ENCODE data around the gene PTPN13. TPM values are rescaled to one million over a fixed set of nuclear protein-coding genes. Genes with fewer than 3 reads are reported as not detected.

PTPN13 gene
- total RNA-seq, 4 donors from 2014 or later: 3.7 to 18.5 (median 10.1) TPM

DNA sequence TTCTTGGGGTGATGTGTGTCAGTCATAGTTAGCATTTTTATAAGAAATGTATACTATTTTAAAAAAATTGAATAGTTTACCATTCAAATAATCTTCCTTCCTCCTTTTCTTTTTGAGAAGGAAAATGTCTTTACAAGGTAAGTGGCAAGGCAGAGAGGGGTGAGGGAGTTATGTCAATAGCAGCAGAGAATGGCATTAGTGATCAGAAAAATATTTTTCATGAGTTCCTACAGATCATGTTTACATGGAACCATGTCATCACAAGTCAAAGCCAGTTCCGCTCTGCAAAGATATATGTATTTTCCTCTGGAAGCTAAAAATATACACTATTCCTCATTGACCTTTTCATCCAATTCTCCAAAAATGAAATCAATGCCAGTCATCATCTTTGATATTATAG lies 67.3 kb downstream of the PTPN13 start:
- Histone ChIP-seq H3K4me3 (no peak overlapping the region), H3K4me1 (no peaks in the 10 kb centered on the region), H3K27ac (no peak overlapping the region), H3K36me3 (no peaks in the 10 kb centered on the region), H3K27me3 (no peaks in the 10 kb centered on the region), H3K9me3 (no peaks in the 10 kb centered on the region)
- no peak for DNase-seq
- in situ Hi-C loops (cut with MboI; ENCODE audit: low pct_ligation_motif_present in 1 of 4, low pct_unique_long_range_greater_than_20kb in 1 of 4, low sequenced_read_pairs in 3 of 4) (no loop called here), intact Hi-C loops (cut with DNase I; ENCODE audit: low total_unique reads) (no loop called here)
- TF ChIP-seq POLR2A (IDR thresholded peaks at IDR 0.05) (no peak), EP300 (IDR thresholded peaks at IDR 0.05; ENCODE audit: low read depth) (no peak), CTCF (IDR thresholded peaks at IDR 0.05) (no peak), POLR2AphosphoS5 (IDR thresholded peaks at IDR 0.05) (no peak)
- WGBS, 2 donors (ENCODE audit: low coverage in 1 of 2): 56 to 94% methylated on average over 1 of the region's 1 CpG

GRCh38 chr4:86664959-86665358 lies 70.8 kb downstream of the PTPN13 start:
- 74 to 89% methylated on average over 1 of the region's 1 CpG for WGBS, 2 donors (ENCODE audit: low coverage in 1 of 2)
- H3K27me3 ChIP-seq: no peaks in the 10 kb centered on the region
- in situ Hi-C loops (cut with MboI; ENCODE audit: low pct_ligation_motif_present in 1 of 4, low pct_unique_long_range_greater_than_20kb in 1 of 4, low sequenced_read_pairs in 3 of 4): no loop called here
- intact Hi-C loops (cut with DNase I; ENCODE audit: low total_unique reads): no loop called here
- no peak for DNase-seq
- no peak overlapping the region for H3K4me3 ChIP-seq
- H3K4me1 ChIP-seq: no peaks in the 10 kb centered on the region
- TF ChIP-seq POLR2AphosphoS5 (IDR thresholded peaks at IDR 0.05): no peak
- TF ChIP-seq EP300 (IDR thresholded peaks at IDR 0.05; ENCODE audit: low read depth): no peak
- no peak for TF ChIP-seq CTCF (IDR thresholded peaks at IDR 0.05)
- no peak for TF ChIP-seq POLR2A (IDR thresholded peaks at IDR 0.05)
- H3K27ac ChIP-seq: no peak overlapping the region
- H3K9me3 ChIP-seq: no peaks in the 10 kb centered on the region
- H3K36me3 ChIP-seq: no peaks in the 10 kb centered on the region

DNA sequence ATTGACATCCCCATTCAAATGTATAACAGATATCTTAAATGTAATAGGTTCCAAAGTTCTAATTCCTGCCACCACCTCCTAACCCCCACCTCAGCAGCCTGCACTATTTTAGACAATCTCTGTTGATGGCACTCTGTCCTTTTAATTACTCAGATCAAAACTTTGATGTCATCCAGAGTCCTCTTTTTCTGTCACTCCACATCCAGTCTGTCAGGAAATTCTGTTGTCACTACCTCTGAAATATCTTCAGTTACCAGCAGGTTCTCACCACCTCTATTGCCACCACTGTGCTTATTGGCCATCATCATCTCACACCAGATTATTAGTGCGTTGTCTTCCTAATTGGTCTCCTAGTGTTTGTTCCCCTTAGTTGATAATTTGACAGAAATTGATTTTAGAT lies 76.2 kb downstream of the PTPN13 start:
- Histone ChIP-seq H3K4me1 (no peaks in the 10 kb centered on the region), H3K9me3 (no peaks in the 10 kb centered on the region), H3K4me3 (no peak overlapping the region), H3K27ac (no peak overlapping the region), H3K27me3 (no peaks in the 10 kb centered on the region), H3K36me3 (no peaks in the 10 kb centered on the region)
- DNase-seq: no peak
- TF ChIP-seq EP300 (IDR thresholded peaks at IDR 0.05; ENCODE audit: low read depth) (no peak), CTCF (IDR thresholded peaks at IDR 0.05) (no peak), POLR2A (IDR thresholded peaks at IDR 0.05) (no peak), POLR2AphosphoS5 (IDR thresholded peaks at IDR 0.05) (no peak)
- intact Hi-C loops (cut with DNase I; ENCODE audit: low total_unique reads): no loop called here
- in situ Hi-C loops (cut with MboI; ENCODE audit: low pct_ligation_motif_present in 1 of 4, low pct_unique_long_range_greater_than_20kb in 1 of 4, low sequenced_read_pairs in 3 of 4): no loop called here
- WGBS, 2 donors (ENCODE audit: low coverage in 1 of 2): 87 to 88% methylated on average over 1 of the region's 1 CpG

- H3K4me3 ChIP-seq: no peak overlapping the region
- H3K4me1 ChIP-seq: no peaks in the 10 kb centered on the region
- H3K27me3 ChIP-seq: no peaks in the 10 kb centered on the region
- intact Hi-C loops (cut with DNase I; ENCODE audit: low total_unique reads): no loop called here
- no peaks in the 10 kb centered on the region for H3K36me3 ChIP-seq
- no peak overlapping the region for H3K27ac ChIP-seq
- TF ChIP-seq POLR2AphosphoS5 (IDR thresholded peaks at IDR 0.05) (no peak), POLR2A (IDR thresholded peaks at IDR 0.05) (no peak), EP300 (IDR thresholded peaks at IDR 0.05; ENCODE audit: low read depth) (no peak)
- H3K9me3 ChIP-seq: no peaks in the 10 kb centered on the region
- DNase-seq: no peak
- WGBS, 2 donors (ENCODE audit: low coverage in 1 of 2): 80 to 84% methylated on average over 2 of the region's 2 CpGs
- in situ Hi-C loops (cut with MboI; ENCODE audit: low pct_ligation_motif_present in 1 of 4, low pct_unique_long_range_greater_than_20kb in 1 of 4, low sequenced_read_pairs in 3 of 4): no loop called here
Observed at GRCh38 chr4:86670756-86671155, 76.6 kb downstream of the PTPN13 start.

DNA sequence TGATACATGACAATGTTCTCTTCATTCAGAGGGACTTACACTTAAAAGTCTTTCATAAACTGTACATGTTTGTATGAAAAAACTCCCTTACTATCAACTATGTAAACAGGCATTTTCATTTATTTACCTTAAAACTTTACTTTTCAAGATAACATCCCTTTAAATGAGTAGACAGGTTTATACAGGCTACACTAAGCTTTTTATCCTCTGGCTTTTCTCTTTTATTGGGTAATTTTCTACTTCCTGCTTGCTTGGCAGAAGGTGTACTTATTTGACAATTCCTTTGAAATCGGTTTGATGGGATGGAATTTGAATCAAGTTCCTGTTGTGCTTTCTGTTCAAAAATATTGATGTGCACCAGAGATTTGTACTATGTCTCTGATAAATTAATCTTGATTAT lies 81.4 kb downstream of the PTPN13 start:
- in situ Hi-C loops (cut with MboI; ENCODE audit: low pct_ligation_motif_present in 1 of 4, low pct_unique_long_range_greater_than_20kb in 1 of 4, low sequenced_read_pairs in 3 of 4): no loop called here
- no peak overlapping the region for H3K27ac ChIP-seq
- H3K4me1 ChIP-seq: no peaks in the 10 kb centered on the region
- no peak for TF ChIP-seq EP300 (IDR thresholded peaks at IDR 0.05; ENCODE audit: low read depth)
- no peak for TF ChIP-seq POLR2AphosphoS5 (IDR thresholded peaks at IDR 0.05)
- no peak for TF ChIP-seq CTCF (IDR thresholded peaks at IDR 0.05)
- TF ChIP-seq POLR2A (IDR thresholded peaks at IDR 0.05): no peak
- H3K27me3 ChIP-seq: no peaks in the 10 kb centered on the region
- DNase-seq: no peak
- WGBS, 2 donors (ENCODE audit: low coverage in 1 of 2): 24 to 33% methylated on average over 1 of the region's 1 CpG
- no peaks in the 10 kb centered on the region for H3K9me3 ChIP-seq
- H3K36me3 ChIP-seq: no peaks in the 10 kb centered on the region
- no peak overlapping the region for H3K4me3 ChIP-seq
- intact Hi-C loops (cut with DNase I; ENCODE audit: low total_unique reads): no loop called here
